ENCODE results near the gene GFPT2.

GRCh38 chr5:180396926-180397325 lies 43.8 kb upstream of the GFPT2 start:
- TF ChIP-seq CTCF (conservative IDR thresholded peaks at IDR 0.05 in 1 of 2, IDR thresholded peaks at IDR 0.05 in 1 of 2; ENCODE audit: extremely low read depth in 1 of 2, insufficient read depth in 1 of 2, low read depth in 1 of 2, low read length in 2 of 2) (no peak), EZH2 (IDR thresholded peaks at IDR 0.05; ENCODE audit: borderline replicate concordance, low read length) (no peak)
